CD4-positive, alpha-beta T cell treated with Interleukin-10 for 1 hour (primary cell): ENCODE results near the gene LAIR2.

ENCODE experiments used
- DNase-seq: peaks from one replicate; pipeline ENCODE4 v3.0.0-alpha.2; 2020

LAIR2 gene

GRCh38 chr19:54502518-54503048 lies at the start of gene LAIR2:
TSS of gene LAIR2 (plus strand) at chr19:54502831. CDS start at chr19:54502919, 88 bp downstream.
- peak; percentile 11 for DNase-seq

- no peak for DNase-seq
Measured at GRCh38 chr19:54453921-54454780, 48.5 kb upstream of the LAIR2 start.

GRCh38 chr19:54454781-54455675 lies 47.6 kb upstream of the LAIR2 start:
- DNase-seq, result no peak

GRCh38 chr19:54455786-54456422 lies 46.7 kb upstream of the LAIR2 start:
- DNase-seq, result no peak

GRCh38 chr19:54456423-54457373 lies 45.9 kb upstream of the LAIR2 start:
- DNase-seq, result no peak

GRCh38 chr19:54457773-54458647 lies 44.6 kb upstream of the LAIR2 start:
- no peak for DNase-seq

GRCh38 chr19:54458648-54459281 lies 43.9 kb upstream of the LAIR2 start:
- no peak for DNase-seq

- no peak for DNase-seq
Measured at GRCh38 chr19:54459282-54460229, 43.1 kb upstream of the LAIR2 start.

- no peak for DNase-seq
Measured at GRCh38 chr19:54460230-54461005, 42.2 kb upstream of the LAIR2 start.

- DNase-seq, result no peak
Measured at GRCh38 chr19:54461210-54461609, 41.4 kb upstream of the LAIR2 start.

- DNase-seq, result no peak
Measured at GRCh38 chr19:54461613-54462012, 41.0 kb upstream of the LAIR2 start.

- no peak for DNase-seq
Measured at GRCh38 chr19:54462047-54462654, 40.5 kb upstream of the LAIR2 start.

- DNase-seq, result peak; percentile 72
Measured at GRCh38 chr19:54462655-54463530, 39.7 kb upstream of the LAIR2 start.

GRCh38 chr19:54463531-54464043 lies 39.0 kb upstream of the LAIR2 start, which contains the start of gene LENG9:
TSS of gene LENG9 (minus strand) at chr19:54463778. CDS start at chr19:54463526, 252 bp downstream.
- peak; percentile 97 for DNase-seq

GRCh38 chr19:54464044-54464629 lies 38.5 kb upstream of the LAIR2 start:
- peak; percentile 93 for DNase-seq
